MCF 10A (cell line): ENCODE measurements around the gene GATA6. TPM values are rescaled to one million over a fixed set of nuclear protein-coding genes. Genes with fewer than 3 reads are reported as not detected.

Source experiments
- BruUV-seq: library from RNA; stranded (reverse); fragments of 400-500 nt; replicated peaks from 2 replicates; lab custom pipeline; 2021; lab: Mats Ljungman, UMichigan
- CTCF ChIA-PET: fragments of 300-600 bp; sonication (Branson Sonifier 250); formaldehyde crosslinking; extraction: SDS; loops from one replicate; lab custom pipeline; 2021; ENCODE audit warnings: antibody characterized with exemption, inconsistent platforms; lab: Yijun Ruan, JAX
- POLR2A ChIA-PET: fragments of 300-600, 350-650 bp; sonication (Branson Sonifier 250); formaldehyde crosslinking; extraction: SDS; loops from one replicate; lab custom pipeline; 2020; ENCODE audit warnings: antibody characterized with exemption, inconsistent platforms; lab: Yijun Ruan, JAX
- DNase-seq: peaks from one replicate; pipeline ENCODE4 v3.0.0-alpha.2; 2018; ENCODE audit not compliant: unreplicated experiment
- H3K27ac Mint-ChIP-seq: one replicate; pipeline ENCODE4 v1.8.0; 2022; ENCODE audit warnings: mild to moderate bottlenecking, low read depth, mixed read lengths; ENCODE audit not compliant: unreplicated experiment
- H3K27me3 Mint-ChIP-seq: one replicate; pipeline ENCODE4 v1.8.0; 2022; ENCODE audit warnings: mixed read lengths; ENCODE audit not compliant: insufficient read depth, unreplicated experiment
- H3K36me3 Mint-ChIP-seq: one replicate; pipeline ENCODE4 v1.8.0; 2022; ENCODE audit warnings: mild to moderate bottlenecking, moderate library complexity, mixed read lengths; ENCODE audit not compliant: insufficient read depth, unreplicated experiment
- H3K4me1 Mint-ChIP-seq: one replicate; pipeline ENCODE4 v1.8.0; 2022; ENCODE audit warnings: mixed read lengths; ENCODE audit not compliant: insufficient read depth, unreplicated experiment
- H3K4me3 Mint-ChIP-seq: one replicate; pipeline ENCODE4 v1.8.0; 2022; ENCODE audit warnings: mild to moderate bottlenecking, moderate library complexity, mixed read lengths; ENCODE audit not compliant: unreplicated experiment
- H3K9me3 Mint-ChIP-seq: one replicate; pipeline ENCODE4 v1.8.0; 2022; ENCODE audit warnings: mixed read lengths; ENCODE audit not compliant: unreplicated experiment
- intact Hi-C: fragments of 100-400 bp; cut with micrococcal nuclease; formaldehyde crosslinking; loops from 2 replicates; pipeline ENCODE4 v1.14.1; 2022
- total RNA-seq: library from RNA; stranded (reverse); gene quantifications from 2 replicates; pipeline ENCODE4 v1.2.3, GENCODE V29; 2022
- TF ChIP-seq, protein P1 (sequence below): fragments of 200-600 bp; IDR thresholded peaks from one replicate; pipeline ENCODE4 v1.8.0; 2022; ENCODE audit warnings: antibody characterized with exemption, mild to moderate bottlenecking; ENCODE audit not compliant: unreplicated experiment

GATA6 gene
- total RNA-seq, 1 experiment from 2014 or later, result 6.7 TPM

DNA sequence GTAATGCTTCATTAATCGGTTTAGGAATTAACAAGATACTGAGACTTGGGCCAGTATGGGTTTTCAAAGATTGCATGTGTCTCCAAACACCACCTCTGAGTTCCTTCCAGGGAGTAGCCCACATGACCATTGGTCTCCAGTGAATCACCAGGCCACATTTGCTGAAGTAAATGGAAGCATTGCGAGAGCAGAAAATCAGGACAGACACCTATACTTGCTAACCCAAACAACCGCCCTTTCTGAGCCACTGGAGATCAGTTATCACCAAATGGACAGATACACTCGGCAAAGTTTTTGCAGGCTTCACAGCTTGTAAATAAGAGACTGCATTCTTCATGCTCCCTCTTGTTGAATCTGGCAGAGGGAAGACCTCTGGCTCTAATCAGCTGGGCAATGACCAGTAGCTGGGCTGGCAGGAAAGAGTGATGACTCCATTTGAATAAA is 40.9 kb downstream of the GATA6 start:
- DNase-seq, result no peak
- ChIA-PET POLR2A (interaction anchor here (0.5 to 1.2 kb wide), 3 partner anchors 15 to 34 kb away, joined by 3 to 5 read pairs (median 3); no protein-coding TSS in a partner anchor), CTCF (no interaction called here)
- intact Hi-C loops, result no loop called here
- peaks cover 22% of the 10 kb centered on the region for H3K4me1 Mint-ChIP-seq
- H3K4me3 Mint-ChIP-seq, result no peak overlapping the region
- H3K27ac Mint-ChIP-seq, result no peak overlapping the region
- H3K9me3 Mint-ChIP-seq, result no peaks in the 10 kb centered on the region
- H3K27me3 Mint-ChIP-seq, result no peaks in the 10 kb centered on the region
- no peaks in the 10 kb centered on the region for H3K36me3 Mint-ChIP-seq
- TF ChIP-seq, protein P1, sequence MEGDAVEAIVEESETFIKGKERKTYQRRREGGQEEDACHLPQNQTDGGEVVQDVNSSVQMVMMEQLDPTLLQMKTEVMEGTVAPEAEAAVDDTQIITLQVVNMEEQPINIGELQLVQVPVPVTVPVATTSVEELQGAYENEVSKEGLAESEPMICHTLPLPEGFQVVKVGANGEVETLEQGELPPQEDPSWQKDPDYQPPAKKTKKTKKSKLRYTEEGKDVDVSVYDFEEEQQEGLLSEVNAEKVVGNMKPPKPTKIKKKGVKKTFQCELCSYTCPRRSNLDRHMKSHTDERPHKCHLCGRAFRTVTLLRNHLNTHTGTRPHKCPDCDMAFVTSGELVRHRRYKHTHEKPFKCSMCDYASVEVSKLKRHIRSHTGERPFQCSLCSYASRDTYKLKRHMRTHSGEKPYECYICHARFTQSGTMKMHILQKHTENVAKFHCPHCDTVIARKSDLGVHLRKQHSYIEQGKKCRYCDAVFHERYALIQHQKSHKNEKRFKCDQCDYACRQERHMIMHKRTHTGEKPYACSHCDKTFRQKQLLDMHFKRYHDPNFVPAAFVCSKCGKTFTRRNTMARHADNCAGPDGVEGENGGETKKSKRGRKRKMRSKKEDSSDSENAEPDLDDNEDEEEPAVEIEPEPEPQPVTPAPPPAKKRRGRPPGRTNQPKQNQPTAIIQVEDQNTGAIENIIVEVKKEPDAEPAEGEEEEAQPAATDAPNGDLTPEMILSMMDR, result no peak
- no TSS peak for BruUV-seq

- Mint-ChIP-seq H3K36me3 (no peaks in the 10 kb centered on the region), H3K4me1 (peaks cover 22% of the 10 kb centered on the region), H3K27ac (no peak overlapping the region), H3K4me3 (no peak overlapping the region), H3K27me3 (no peaks in the 10 kb centered on the region), H3K9me3 (no peaks in the 10 kb centered on the region)
- intact Hi-C loops, result no loop called here
- TF ChIP-seq, protein P1, result no peak
- BruUV-seq, result no TSS peak
- ChIA-PET POLR2A (no interaction called here), CTCF (no interaction called here)
- DNase-seq, result no peak
These were observed 42.3 kb downstream of the GATA6 start for GRCh38 chr18:22211657-22212056.

DNA sequence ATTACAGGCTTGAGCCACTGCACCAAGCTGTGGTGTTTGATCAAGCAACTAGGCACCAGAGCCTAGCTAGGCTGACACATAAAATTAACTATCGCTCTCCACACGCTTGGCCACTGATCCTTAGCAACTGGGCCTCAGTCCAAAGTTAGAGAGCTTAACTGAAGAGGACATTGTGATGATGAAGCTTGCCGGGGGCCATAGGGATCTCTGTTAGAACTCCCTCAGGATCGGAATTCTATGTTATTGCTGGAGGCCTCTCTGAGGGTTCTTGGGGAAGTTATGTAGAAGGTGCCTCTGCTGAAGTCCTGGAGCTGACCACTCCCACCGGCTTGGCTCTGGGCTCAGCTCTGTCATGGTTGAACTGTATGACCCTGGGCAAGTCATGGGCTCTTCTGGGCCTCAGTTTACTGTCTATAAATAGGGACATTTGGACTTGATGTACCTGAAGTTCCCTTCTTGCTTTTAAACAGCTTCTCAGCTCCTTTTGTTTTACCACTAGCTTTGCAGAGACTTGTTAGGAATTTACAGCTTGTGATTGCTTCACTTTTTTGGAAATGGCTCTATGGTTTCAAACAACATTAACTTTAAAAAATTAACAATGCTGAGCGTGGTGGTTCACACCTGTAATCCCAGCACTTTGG is 44.1 kb downstream of the GATA6 start:
- intact Hi-C loops, result no loop called here
- POLR2A ChIA-PET, result interaction anchor here (0.6 to 2.2 kb wide), 7 partner anchors 10 to 330 kb away, joined by 3 to 17 read pairs (median 5); no protein-coding TSS in a partner anchor
- H3K27me3 Mint-ChIP-seq, result no peaks in the 10 kb centered on the region
- BruUV-seq, result no TSS peak
- CTCF ChIA-PET, result interaction anchor here (0.6 to 0.7 kb wide), 2 partner anchors 17 to 150 kb away, joined by 3 read pairs; no protein-coding TSS in a partner anchor
- H3K9me3 Mint-ChIP-seq, result no peaks in the 10 kb centered on the region
- peak overlapping the region; percentile 28 for H3K4me3 Mint-ChIP-seq
- TF ChIP-seq, protein P1, result no peak
- H3K27ac Mint-ChIP-seq, result peak overlapping the region; percentile 81
- peak; percentile 85 for DNase-seq
- no peaks in the 10 kb centered on the region for H3K36me3 Mint-ChIP-seq
- peaks cover 13% of the 10 kb centered on the region for H3K4me1 Mint-ChIP-seq

GRCh38 chr18:22214731-22215528 is 45.5 kb downstream of the GATA6 start:
- no peaks in the 10 kb centered on the region for H3K9me3 Mint-ChIP-seq
- POLR2A ChIA-PET, result interaction anchor here (1.3 kb wide), 1 partner anchor 9 kb away, joined by 6 read pairs; no protein-coding TSS in a partner anchor
- H3K4me1 Mint-ChIP-seq, result peaks cover 13% of the 10 kb centered on the region
- no TSS peak for BruUV-seq
- no peaks in the 10 kb centered on the region for H3K27me3 Mint-ChIP-seq
- TF ChIP-seq, protein P1, result no peak
- H3K36me3 Mint-ChIP-seq, result no peaks in the 10 kb centered on the region
- CTCF ChIA-PET, result no interaction called here
- H3K4me3 Mint-ChIP-seq, result no peak overlapping the region
- peak; percentile 62 for DNase-seq
- intact Hi-C loops, result no loop called here
- H3K27ac Mint-ChIP-seq, result peak overlapping the region; percentile 12
